GM13976 (cell line): Measurements from ENCODE around the gene MTMR1.
A peak's percentile ranks its signal among the peaks of the same experiment; 100 is the strongest.

Experiments
- DNase-seq: peaks from one replicate; pipeline ENCODE4 v3.0.0; 2012; ENCODE audit warnings: low spot score
- in situ Hi-C: fragments of 300-500 bp; cut with MboI; formaldehyde crosslinking; loops from one replicate; pipeline ENCODE4 v1.12.0; 2022; ENCODE audit warnings: low sequenced_read_pairs, mixed read lengths, inconsistent platforms; ENCODE audit not compliant: unreplicated experiment
- TF ChIP-seq, protein P1 (sequence below): IDR thresholded peaks from 2 replicates; pipeline ENCODE4 v1.5.1; 2012; ENCODE audit warnings: borderline replicate concordance, mild to moderate bottlenecking; ENCODE audit not compliant: insufficient read depth; ENCODE audit errors: extremely low read depth, missing control alignments, control extremely low read depth

Gene MTMR1

DNA sequence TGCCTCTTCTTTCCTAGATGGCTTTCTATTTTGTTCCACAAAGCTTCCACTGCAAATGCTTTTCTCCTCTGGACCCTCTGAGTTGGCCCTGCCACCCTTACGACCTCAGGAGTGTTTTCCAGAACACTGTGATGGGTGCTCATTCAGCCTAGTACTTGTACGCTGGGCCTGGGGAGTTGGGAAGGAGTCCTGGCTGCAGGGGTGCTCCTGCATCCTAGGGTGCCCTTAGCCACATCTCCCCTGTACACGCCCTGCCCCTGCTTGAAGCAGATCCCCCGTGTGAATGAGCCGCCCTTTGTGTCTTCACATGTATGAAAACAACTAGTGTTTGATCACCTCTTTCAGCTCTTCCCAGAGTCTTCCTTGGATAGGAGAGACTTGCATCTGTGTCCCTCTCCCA, 64.2 kb downstream of the MTMR1 start:
- TF ChIP-seq, protein P1, sequence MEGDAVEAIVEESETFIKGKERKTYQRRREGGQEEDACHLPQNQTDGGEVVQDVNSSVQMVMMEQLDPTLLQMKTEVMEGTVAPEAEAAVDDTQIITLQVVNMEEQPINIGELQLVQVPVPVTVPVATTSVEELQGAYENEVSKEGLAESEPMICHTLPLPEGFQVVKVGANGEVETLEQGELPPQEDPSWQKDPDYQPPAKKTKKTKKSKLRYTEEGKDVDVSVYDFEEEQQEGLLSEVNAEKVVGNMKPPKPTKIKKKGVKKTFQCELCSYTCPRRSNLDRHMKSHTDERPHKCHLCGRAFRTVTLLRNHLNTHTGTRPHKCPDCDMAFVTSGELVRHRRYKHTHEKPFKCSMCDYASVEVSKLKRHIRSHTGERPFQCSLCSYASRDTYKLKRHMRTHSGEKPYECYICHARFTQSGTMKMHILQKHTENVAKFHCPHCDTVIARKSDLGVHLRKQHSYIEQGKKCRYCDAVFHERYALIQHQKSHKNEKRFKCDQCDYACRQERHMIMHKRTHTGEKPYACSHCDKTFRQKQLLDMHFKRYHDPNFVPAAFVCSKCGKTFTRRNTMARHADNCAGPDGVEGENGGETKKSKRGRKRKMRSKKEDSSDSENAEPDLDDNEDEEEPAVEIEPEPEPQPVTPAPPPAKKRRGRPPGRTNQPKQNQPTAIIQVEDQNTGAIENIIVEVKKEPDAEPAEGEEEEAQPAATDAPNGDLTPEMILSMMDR: no peak
- DNase-seq: no peak
- in situ Hi-C loops: no loop called here

DNA sequence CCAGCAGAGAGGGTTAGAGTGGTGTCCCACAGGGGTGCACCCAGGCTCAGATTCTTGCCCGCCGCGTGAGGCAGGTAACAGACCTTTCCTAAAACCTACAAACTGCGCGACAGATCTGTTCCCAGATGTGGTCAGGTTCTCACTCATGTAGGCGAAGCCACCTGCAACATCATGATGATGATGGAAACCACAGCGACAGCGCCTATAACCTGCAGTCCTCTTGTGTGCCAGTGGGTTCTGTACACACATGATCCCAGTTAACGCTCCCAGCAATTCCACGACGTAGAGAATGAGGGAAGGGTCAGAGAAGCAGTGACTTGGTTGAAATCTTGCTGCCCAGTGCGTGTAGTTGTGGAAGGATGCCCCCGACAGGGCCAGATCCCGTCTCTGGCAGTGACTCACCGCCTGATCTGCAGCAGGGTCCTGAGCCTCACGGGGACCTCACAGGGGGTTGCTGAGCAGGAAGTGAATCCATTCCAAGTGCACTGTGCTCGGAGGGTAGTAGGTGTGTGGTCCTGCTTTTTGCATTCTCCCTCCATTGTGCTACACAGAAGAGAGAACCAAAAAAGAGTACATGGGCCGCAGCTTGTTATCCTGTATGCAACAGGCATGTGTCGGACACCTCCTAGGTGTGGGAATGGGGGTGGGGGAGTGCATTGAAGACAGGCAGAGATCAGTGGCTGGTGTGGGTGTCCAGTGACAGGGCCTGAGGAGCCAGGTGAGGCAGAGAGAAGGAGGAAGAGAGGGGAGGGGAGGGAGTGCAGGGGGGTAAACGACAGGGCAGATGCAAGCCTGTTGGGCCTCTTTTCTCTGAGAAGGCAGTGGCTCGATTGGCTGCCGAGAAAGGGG, 66.6 kb downstream of the MTMR1 start:
- DNase-seq: no peak
- in situ Hi-C loops: no loop called here
- TF ChIP-seq, protein P1: no peak

DNA sequence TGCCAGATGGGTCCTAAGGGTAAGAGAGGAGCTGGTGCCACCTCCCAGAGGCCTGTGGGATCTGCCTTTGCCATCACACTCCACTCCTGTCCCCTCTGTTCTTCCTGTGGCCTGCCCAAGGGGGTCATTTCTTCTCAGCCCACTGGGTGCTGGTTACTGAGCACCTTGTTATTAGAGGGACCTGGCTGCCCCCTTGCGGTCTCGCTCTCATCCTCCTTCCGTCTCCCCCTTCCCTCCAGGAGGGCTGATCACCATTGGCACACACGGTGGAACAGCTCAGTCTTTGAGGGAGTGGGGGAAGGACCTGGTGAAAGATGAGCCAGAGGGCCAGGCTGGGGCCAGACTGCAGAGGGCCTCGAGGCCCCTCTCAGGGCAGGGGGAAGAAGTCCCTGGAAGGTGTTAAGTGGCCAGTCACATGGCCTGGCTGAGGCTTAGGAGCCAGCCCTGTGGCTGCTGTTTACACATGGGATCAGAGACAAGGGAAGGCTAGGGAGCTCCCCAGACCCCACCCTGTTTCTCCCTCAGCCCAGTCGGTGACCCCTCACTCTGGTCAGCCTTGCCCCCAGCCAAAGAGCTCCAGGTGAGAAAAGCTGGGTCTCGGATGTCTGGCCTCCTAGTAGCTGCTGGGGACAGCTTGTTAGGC, 68.1 kb downstream of the MTMR1 start:
- in situ Hi-C loops: no loop called here
- DNase-seq: peak; percentile 13
- TF ChIP-seq, protein P1: no peak

DNA sequence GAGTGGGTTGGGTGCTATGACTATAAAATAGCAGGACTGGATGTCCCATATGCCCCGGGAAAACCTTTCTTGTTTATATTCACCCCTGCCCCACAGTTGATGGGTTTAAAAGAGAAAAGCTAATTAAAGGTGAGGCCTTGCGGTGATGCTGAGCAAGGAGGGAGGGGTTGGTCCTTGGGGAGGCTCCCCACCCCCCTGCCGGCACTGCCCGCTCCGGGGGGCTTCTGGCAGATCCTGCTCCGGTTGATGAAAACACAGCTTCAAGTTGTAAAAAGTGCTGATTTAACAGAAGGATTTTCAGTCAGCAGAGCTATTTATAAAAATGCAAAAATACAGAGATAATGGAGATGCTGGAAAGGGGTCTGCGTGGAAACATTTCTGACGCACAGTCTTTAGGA, 68.6 kb downstream of the MTMR1 start:
- in situ Hi-C loops: no loop called here
- DNase-seq: no peak
- TF ChIP-seq, protein P1: no peak

DNA sequence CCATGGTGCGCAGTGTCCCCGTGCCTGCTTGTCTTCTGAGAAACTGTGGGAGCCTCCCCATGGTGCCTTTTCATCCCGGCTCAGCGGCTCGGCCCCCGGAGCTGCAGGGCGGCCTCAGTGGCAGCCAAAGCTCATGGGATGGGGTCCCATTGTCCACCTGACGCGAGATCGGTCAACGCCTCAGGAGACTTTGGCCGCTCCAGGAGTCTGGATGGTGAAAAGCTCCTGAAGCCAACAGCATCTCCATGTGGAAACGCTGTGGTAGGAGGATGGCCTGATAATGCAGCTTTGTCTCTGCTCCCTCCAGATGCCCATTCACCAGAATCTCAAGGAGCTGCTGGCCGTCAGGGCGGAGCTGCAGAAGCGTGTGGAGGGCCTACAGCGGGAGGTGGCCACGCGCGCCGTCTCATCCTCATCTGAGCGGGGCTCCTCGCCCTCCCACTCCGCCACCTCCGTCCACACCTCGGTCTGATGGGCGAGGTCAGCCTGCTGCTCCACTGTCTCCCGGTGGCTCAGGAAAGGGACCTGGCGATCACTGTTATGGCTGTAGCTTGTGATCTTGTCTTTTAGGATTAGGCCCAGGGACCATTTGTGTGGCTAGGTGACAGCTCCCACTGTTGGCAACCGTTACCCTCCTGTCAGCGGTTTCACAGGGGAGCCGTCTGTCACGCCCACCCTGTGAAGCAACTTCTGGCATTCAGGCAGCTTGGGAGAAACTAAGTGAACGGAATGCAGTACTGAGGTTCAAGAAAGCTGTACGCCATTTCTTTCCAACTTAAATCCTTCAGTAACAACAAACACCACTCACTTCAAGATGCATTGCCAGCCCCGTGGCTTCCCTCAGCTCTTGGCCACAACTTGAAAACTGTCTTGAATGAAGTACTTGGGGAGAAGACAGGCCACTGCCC, 69.3 kb downstream of the MTMR1 start:
- in situ Hi-C loops: no loop called here
- DNase-seq: peak; percentile 16
- TF ChIP-seq, protein P1: no peak

DNA sequence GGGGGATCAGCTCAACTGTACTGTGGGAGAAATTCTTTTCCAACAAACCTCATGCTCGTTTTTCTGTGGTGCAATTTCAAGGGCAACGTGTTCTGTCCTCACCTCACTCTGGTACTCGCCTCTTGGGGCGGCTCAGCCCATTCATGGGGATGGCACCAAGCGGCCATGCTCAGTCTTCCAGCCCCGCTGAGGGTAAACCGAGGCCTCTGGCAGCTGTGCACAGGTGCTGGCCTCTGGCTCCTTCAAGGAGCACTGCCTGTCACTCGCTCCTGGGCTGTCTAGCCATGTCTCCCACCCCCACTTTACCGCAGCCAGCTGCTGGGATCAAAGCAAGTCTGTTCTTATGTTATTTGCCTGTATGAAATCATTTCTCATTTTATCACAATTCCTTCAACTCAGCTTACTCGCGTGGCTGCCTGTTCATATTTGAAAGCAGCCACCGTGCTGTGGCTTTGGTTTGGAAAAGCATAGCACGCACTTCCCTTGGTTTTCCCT, 70.2 kb downstream of the MTMR1 start:
- TF ChIP-seq, protein P1: no peak
- in situ Hi-C loops: no loop called here
- no peak for DNase-seq
